HG03064 (cell line): ENCODE data around the gene KCTD17.

Source experiments
- ATAC-seq: cut with Tn5 transposase; IDR thresholded peaks from one replicate; pipeline ENCODE4 v1.9.1; 2021; ENCODE audit warnings: low read depth; ENCODE audit not compliant: unreplicated experiment

The KCTD17 gene

GRCh38 chr22:37019309-37020191, 32.0 kb upstream of the KCTD17 start, which contains the start of the genes MPST and TST:
MPST (plus strand) TSS chr22:37019742; CDS start chr22:37019837, 95 bp downstream.
TST (minus strand) TSS chr22:37019447; CDS start chr22:37018732, 715 bp downstream.
- ATAC-seq = peak; percentile 57

- no peak for ATAC-seq
Observed at GRCh38 chr22:37020192-37020479, 31.4 kb upstream of the KCTD17 start.

GRCh38 chr22:37021041-37021440, 30.5 kb upstream of the KCTD17 start:
- no peak for ATAC-seq

GRCh38 chr22:37021710-37022482, 29.6 kb upstream of the KCTD17 start:
- ATAC-seq = no peak

- ATAC-seq = no peak
Observed at GRCh38 chr22:37022483-37023337, 28.8 kb upstream of the KCTD17 start.

- ATAC-seq = no peak
Observed at GRCh38 chr22:37023743-37024338, 27.7 kb upstream of the KCTD17 start.

- ATAC-seq = no peak
Observed at GRCh38 chr22:37024339-37025157, 27.0 kb upstream of the KCTD17 start.

GRCh38 chr22:37025500-37026070, 26.0 kb upstream of the KCTD17 start:
- ATAC-seq = no peak

- no peak for ATAC-seq
Observed at GRCh38 chr22:37026325-37026724, 25.2 kb upstream of the KCTD17 start.

- no peak for ATAC-seq
Observed at GRCh38 chr22:37027556-37027955, 24.0 kb upstream of the KCTD17 start.

GRCh38 chr22:37028692-37029674, 22.6 kb upstream of the KCTD17 start:
- no peak for ATAC-seq

- no peak for ATAC-seq
Observed at GRCh38 chr22:37030560-37031281, 20.8 kb upstream of the KCTD17 start.

GRCh38 chr22:37032134-37032534, 19.4 kb upstream of the KCTD17 start:
- no peak for ATAC-seq

GRCh38 chr22:37032535-37033460, 18.7 kb upstream of the KCTD17 start:
- ATAC-seq = no peak

GRCh38 chr22:37033605-37034430, 17.7 kb upstream of the KCTD17 start:
- ATAC-seq = no peak
